Measurements from ENCODE around the gene C1orf21. TPM values are rescaled to one million over a fixed set of nuclear protein-coding genes. Genes with fewer than 3 reads are reported as not detected.

C1orf21 gene
- total RNA-seq, 1 experiment from 2014 or later, result 0.15 TPM

GRCh38 chr1:184368354-184368753 lies 18.5 kb upstream of the C1orf21 start:
- H3K4me1 ChIP-seq (ENCODE audit: control insufficient read depth, insufficient read depth, low read length), result no peaks in the 10 kb centered on the region
- BruUV-seq (replicated peaks), result no TSS peak
- ATAC-seq, result no peak
- intact Hi-C loops (cut with micrococcal nuclease; ENCODE audit: unreplicated experiment) (no loop called here), in situ Hi-C loops (cut with HindIII; ENCODE audit: low pct_unique_long_range_greater_than_20kb, low sequenced_read_pairs) (no loop called here)
- no peak for DNase-seq (ENCODE audit: low read depth, low spot score)
- no peaks in the 10 kb centered on the region for H3K27me3 ChIP-seq (ENCODE audit: control insufficient read depth, insufficient read depth, low read length)
- H3K9me3 ChIP-seq (ENCODE audit: control insufficient read depth, insufficient read depth, low read depth, low read length), result no peaks in the 10 kb centered on the region
- TF ChIP-seq TCF7L2 (IDR thresholded peaks at IDR 0.05; ENCODE audit: low read depth, low read length), result no peak
- no peak overlapping the region for H3K4me3 ChIP-seq (ENCODE audit: low read depth in 2 of 2, low read length in 2 of 2)
- CTCF ChIA-PET, result no interaction called here
- H3K27ac ChIP-seq (ENCODE audit: low read length), result no peak overlapping the region
- H3K36me3 ChIP-seq (ENCODE audit: control insufficient read depth, insufficient read depth, low read length), result no peaks in the 10 kb centered on the region
- POLR2A ChIA-PET, result no interaction called here

- no peak for ATAC-seq
- DNase-seq (ENCODE audit: low read depth, low spot score), result no peak
- no peaks in the 10 kb centered on the region for H3K4me1 ChIP-seq (ENCODE audit: control insufficient read depth, insufficient read depth, low read length)
- no peak overlapping the region for H3K27ac ChIP-seq (ENCODE audit: low read length)
- H3K9me3 ChIP-seq (ENCODE audit: control insufficient read depth, insufficient read depth, low read depth, low read length), result no peaks in the 10 kb centered on the region
- intact Hi-C loops (cut with micrococcal nuclease; ENCODE audit: unreplicated experiment) (no loop called here), in situ Hi-C loops (cut with HindIII; ENCODE audit: low pct_unique_long_range_greater_than_20kb, low sequenced_read_pairs) (no loop called here)
- no peaks in the 10 kb centered on the region for H3K27me3 ChIP-seq (ENCODE audit: control insufficient read depth, insufficient read depth, low read length)
- H3K36me3 ChIP-seq (ENCODE audit: control insufficient read depth, insufficient read depth, low read length), result no peaks in the 10 kb centered on the region
- ChIA-PET POLR2A (interaction anchor here (0.6 kb wide), 1 partner anchor 150 kb away, joined by 3 read pairs; no protein-coding TSS in a partner anchor), CTCF (no interaction called here)
- no TSS peak for BruUV-seq (replicated peaks)
- no peak overlapping the region for H3K4me3 ChIP-seq (ENCODE audit: low read depth in 2 of 2, low read length in 2 of 2)
- TF ChIP-seq CTCF (IDR thresholded peaks at IDR 0.05), result no peak
- no peak for TF ChIP-seq TCF7L2 (IDR thresholded peaks at IDR 0.05; ENCODE audit: low read depth, low read length)
- no peak for TF ChIP-seq SIN3A (IDR thresholded peaks at IDR 0.05; ENCODE audit: borderline replicate concordance, insufficient read depth, low read depth, low read length)
- no peak for TF ChIP-seq POLR2AphosphoS5 (IDR thresholded peaks at IDR 0.05; ENCODE audit: low read depth, low read length)
- TF ChIP-seq REST (IDR thresholded peaks at IDR 0.05; ENCODE audit: insufficient read depth in 1 of 2, low read depth in 2 of 2, low read length in 1 of 2), result no peak
These were observed 16.0 kb upstream of the C1orf21 start for GRCh38 chr1:184370850-184371249.

GRCh38 chr1:184373155-184373554 lies 13.7 kb upstream of the C1orf21 start:
- Histone ChIP-seq H3K4me3 (ENCODE audit: low read depth in 2 of 2, low read length in 2 of 2) (no peak overlapping the region), H3K27me3 (ENCODE audit: control insufficient read depth, insufficient read depth, low read length) (no peaks in the 10 kb centered on the region), H3K9me3 (ENCODE audit: control insufficient read depth, insufficient read depth, low read depth, low read length) (no peaks in the 10 kb centered on the region), H3K4me1 (ENCODE audit: control insufficient read depth, insufficient read depth, low read length) (no peaks in the 10 kb centered on the region), H3K27ac (ENCODE audit: low read length) (no peak overlapping the region), H3K36me3 (ENCODE audit: control insufficient read depth, insufficient read depth, low read length) (no peaks in the 10 kb centered on the region)
- intact Hi-C loops (cut with micrococcal nuclease; ENCODE audit: unreplicated experiment), result no loop called here
- POLR2A ChIA-PET, result no interaction called here
- CTCF ChIA-PET, result no interaction called here
- in situ Hi-C loops (cut with HindIII; ENCODE audit: low pct_unique_long_range_greater_than_20kb, low sequenced_read_pairs), result no loop called here
- DNase-seq (ENCODE audit: low read depth, low spot score) (no peak), ATAC-seq (no peak)
- no TSS peak for BruUV-seq (replicated peaks)
- TF ChIP-seq POLR2AphosphoS5 (IDR thresholded peaks at IDR 0.05; ENCODE audit: low read depth, low read length), result no peak
- no peak for TF ChIP-seq REST (IDR thresholded peaks at IDR 0.05; ENCODE audit: insufficient read depth in 1 of 2, low read depth in 2 of 2, low read length in 1 of 2)
- no peak for TF ChIP-seq SIN3A (IDR thresholded peaks at IDR 0.05; ENCODE audit: borderline replicate concordance, insufficient read depth, low read depth, low read length)
- no peak for TF ChIP-seq TCF7L2 (IDR thresholded peaks at IDR 0.05; ENCODE audit: low read depth, low read length)
- TF ChIP-seq CTCF (IDR thresholded peaks at IDR 0.05), result no peak

Data from Panc1 (cell line).